GM21423 (cell line): ENCODE measurements around the gene PPP3CA.

Source experiments
- ATAC-seq: cut with Tn5 transposase; IDR thresholded peaks from one replicate; pipeline ENCODE4 v1.9.1; 2021; ENCODE audit warnings: mild to moderate bottlenecking, moderate library complexity; ENCODE audit not compliant: unreplicated experiment

PPP3CA gene

DNA sequence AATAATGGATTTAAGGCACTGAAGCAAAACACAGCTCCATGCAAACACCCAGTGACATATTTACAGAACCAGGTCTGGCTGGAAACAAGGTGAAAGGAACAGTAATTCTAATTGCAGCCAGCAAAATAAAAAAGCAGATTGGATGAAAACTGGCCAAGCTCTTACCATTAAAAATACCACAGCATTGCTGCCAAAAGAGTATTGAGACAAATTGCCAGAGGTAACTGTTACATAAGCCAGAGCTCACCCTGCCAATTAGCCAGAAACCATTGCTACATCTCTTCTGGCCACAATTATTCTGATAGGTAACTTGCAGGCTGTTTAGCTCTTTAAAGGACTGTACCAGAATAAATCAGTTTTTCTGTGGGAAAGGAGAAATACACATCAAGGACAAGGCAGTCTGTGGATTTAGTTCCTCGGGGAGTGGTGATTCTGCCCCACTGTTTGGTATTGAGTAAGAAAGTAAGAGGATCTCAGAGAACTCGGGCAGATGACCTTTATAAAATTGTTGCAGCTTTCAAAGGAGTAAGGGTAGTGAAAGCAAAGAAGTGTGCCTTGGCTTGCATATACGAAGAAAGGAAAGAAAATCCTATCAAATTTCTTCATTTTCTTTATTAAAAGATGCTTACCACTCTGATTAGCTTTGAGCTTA, 369.5 kb downstream of the PPP3CA start:
- ATAC-seq = no peak

DNA sequence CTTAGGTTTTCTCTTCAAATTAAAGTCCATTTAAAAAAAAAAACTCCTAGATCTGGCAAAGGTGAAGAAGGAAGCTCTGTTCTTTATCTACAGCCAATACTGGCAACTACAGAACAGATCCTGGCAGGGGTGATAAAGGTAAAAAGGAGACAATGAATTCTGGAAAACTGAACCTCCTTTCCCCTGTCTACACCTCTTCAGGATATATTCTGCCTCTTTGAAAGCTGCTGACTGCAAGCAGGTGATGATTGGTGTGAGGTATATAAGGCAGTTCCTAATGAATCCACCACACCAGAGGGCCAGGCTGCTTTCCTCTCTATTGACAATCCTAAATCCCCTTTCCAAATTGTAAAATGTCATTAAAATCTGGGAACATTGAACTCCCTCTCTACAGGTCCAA, 370.1 kb downstream of the PPP3CA start:
- ATAC-seq = no peak
